ENCODE measurements around the gene PLEKHM2.

Gene PLEKHM2

DNA sequence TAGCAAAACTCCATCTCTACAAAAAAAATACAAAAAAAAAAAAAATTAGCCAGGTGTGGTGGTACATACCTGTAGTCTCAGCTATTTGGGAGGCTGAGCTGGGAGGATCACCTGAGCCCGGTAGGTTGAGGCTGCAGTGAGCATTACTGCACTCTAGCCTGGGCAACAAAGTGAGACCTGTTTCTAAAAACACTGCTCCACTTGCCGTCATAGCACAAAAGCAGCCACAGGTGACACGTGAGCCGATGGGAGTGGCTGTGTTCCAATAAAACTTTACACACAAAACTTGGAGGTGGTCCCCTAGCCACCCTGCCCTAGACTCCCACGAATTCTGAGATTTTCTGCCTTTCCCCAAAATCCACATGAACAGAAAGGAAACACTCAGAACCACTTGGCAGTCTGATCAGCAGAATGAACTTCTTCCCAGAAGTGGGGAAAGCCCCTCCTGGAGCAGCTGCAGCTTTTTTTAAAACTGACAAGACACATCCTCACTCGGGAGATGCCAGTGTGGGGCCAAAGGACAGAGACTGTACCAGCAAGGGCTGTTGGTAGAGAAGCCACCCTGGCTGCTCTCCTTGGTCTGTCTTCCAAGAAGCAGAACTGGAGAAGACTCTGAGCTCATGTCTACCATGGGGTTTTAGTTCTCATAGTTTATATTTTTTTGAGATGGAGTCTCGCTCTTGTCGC, 23.3 kb downstream of the PLEKHM2 start:
- H3K27me3 ChIP-seq (ENCODE audit: insufficient read depth, poor library complexity, severe bottlenecking) = no peaks in the 10 kb centered on the region
- TF ChIP-seq POLR2AphosphoS5 (IDR thresholded peaks at IDR 0.05; ENCODE audit: low read depth) = no peak
- TF ChIP-seq, protein P1, sequence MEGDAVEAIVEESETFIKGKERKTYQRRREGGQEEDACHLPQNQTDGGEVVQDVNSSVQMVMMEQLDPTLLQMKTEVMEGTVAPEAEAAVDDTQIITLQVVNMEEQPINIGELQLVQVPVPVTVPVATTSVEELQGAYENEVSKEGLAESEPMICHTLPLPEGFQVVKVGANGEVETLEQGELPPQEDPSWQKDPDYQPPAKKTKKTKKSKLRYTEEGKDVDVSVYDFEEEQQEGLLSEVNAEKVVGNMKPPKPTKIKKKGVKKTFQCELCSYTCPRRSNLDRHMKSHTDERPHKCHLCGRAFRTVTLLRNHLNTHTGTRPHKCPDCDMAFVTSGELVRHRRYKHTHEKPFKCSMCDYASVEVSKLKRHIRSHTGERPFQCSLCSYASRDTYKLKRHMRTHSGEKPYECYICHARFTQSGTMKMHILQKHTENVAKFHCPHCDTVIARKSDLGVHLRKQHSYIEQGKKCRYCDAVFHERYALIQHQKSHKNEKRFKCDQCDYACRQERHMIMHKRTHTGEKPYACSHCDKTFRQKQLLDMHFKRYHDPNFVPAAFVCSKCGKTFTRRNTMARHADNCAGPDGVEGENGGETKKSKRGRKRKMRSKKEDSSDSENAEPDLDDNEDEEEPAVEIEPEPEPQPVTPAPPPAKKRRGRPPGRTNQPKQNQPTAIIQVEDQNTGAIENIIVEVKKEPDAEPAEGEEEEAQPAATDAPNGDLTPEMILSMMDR (IDR thresholded peaks at IDR 0.05; ENCODE audit: insufficient read depth, low read length) = no peak
- TF ChIP-seq SPI1 (IDR thresholded peaks at IDR 0.05; ENCODE audit: borderline replicate concordance, low read depth) = no peak
- TF ChIP-seq, protein P2, sequence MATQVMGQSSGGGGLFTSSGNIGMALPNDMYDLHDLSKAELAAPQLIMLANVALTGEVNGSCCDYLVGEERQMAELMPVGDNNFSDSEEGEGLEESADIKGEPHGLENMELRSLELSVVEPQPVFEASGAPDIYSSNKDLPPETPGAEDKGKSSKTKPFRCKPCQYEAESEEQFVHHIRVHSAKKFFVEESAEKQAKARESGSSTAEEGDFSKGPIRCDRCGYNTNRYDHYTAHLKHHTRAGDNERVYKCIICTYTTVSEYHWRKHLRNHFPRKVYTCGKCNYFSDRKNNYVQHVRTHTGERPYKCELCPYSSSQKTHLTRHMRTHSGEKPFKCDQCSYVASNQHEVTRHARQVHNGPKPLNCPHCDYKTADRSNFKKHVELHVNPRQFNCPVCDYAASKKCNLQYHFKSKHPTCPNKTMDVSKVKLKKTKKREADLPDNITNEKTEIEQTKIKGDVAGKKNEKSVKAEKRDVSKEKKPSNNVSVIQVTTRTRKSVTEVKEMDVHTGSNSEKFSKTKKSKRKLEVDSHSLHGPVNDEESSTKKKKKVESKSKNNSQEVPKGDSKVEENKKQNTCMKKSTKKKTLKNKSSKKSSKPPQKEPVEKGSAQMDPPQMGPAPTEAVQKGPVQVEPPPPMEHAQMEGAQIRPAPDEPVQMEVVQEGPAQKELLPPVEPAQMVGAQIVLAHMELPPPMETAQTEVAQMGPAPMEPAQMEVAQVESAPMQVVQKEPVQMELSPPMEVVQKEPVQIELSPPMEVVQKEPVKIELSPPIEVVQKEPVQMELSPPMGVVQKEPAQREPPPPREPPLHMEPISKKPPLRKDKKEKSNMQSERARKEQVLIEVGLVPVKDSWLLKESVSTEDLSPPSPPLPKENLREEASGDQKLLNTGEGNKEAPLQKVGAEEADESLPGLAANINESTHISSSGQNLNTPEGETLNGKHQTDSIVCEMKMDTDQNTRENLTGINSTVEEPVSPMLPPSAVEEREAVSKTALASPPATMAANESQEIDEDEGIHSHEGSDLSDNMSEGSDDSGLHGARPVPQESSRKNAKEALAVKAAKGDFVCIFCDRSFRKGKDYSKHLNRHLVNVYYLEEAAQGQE (IDR thresholded peaks at IDR 0.05; ENCODE audit: insufficient replicate concordance, low read depth) = no peak
- no peak for TF ChIP-seq GABPA (IDR thresholded peaks at IDR 0.05; ENCODE audit: low read depth)
- H3K4me3 ChIP-seq (replicated peaks; ENCODE audit: insufficient read depth, low read length) = no peak overlapping the region
- DNase-seq (ENCODE audit: low read depth in 1 of 2, low spot score in 1 of 2) = no peak
- no peak overlapping the region for H3K27ac ChIP-seq (replicated peaks)

DNA sequence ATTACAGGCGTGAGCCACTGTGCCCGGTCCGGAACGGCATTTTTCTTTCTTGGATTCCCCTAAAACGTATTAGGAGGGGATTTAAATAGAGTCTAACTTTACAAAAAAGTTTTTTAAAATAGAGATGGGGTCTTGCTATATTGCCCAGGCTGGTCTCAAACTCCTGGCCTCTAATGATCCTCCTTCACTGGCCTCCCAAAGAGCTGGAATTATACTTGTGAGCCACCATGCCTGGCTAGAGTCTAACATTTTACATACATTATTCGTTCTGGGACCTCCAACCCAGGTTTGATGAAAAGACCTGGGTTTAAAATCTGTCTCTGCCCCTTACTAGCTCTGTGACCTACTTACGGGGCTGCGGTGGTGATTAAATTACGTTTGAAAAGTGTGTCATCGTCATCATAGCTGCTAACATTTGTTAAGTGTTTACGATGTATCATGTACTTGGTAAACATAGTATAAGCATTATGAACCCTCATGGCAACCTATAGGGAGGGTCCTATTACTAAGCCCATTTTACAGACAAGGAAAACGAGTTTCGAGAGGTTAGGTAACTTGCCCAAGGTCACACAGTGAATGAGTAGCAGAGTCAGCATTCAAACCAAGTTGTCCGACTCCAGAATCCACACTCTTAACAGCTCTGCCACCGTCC, 24.5 kb downstream of the PLEKHM2 start:
- Histone ChIP-seq H3K27ac (replicated peaks) (no peak overlapping the region), H3K4me3 (replicated peaks; ENCODE audit: insufficient read depth, low read length) (no peak overlapping the region), H3K27me3 (ENCODE audit: insufficient read depth, poor library complexity, severe bottlenecking) (no peaks in the 10 kb centered on the region)
- TF ChIP-seq SPI1 (IDR thresholded peaks at IDR 0.05; ENCODE audit: borderline replicate concordance, low read depth) (no peak), GABPA (IDR thresholded peaks at IDR 0.05; ENCODE audit: low read depth) (no peak), POLR2AphosphoS5 (IDR thresholded peaks at IDR 0.05; ENCODE audit: low read depth) (no peak)
- TF ChIP-seq, protein P1 (IDR thresholded peaks at IDR 0.05; ENCODE audit: insufficient read depth, low read length) = no peak
- TF ChIP-seq, protein P2 (IDR thresholded peaks at IDR 0.05; ENCODE audit: insufficient replicate concordance, low read depth) = no peak
- no peak for DNase-seq (ENCODE audit: low read depth in 1 of 2, low spot score in 1 of 2)

DNA sequence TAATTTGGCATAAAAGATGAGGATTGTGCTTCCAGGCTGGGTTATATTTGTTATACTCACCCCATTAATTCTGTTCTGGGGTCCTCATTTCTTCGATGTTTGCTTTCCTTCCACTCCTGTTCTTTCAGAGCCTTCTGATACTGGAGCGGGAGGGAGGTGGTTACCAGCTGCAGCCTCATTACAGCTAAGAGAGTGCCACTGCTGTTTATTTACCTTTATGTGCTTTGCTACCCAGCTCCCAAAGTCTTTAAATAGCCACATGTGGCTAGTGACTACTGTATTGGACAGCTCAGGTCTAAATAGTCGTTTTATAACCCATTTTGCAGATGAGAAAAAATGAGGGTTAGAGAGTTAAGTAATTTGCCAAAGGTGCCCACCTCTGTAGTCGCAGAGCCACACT, 25.1 kb downstream of the PLEKHM2 start:
- TF ChIP-seq, protein P1 (IDR thresholded peaks at IDR 0.05; ENCODE audit: insufficient read depth, low read length) = no peak
- no peak overlapping the region for H3K27ac ChIP-seq (replicated peaks)
- H3K27me3 ChIP-seq (ENCODE audit: insufficient read depth, poor library complexity, severe bottlenecking) = no peaks in the 10 kb centered on the region
- no peak for DNase-seq (ENCODE audit: low read depth in 1 of 2, low spot score in 1 of 2)
- H3K4me3 ChIP-seq (replicated peaks; ENCODE audit: insufficient read depth, low read length) = no peak overlapping the region

Data from HL-60 (cell line).